ENCODE results near the gene HPSE. TPM values are rescaled to one million over a fixed set of nuclear protein-coding genes. Genes with fewer than 3 reads are reported as not detected.

HPSE gene
- polyA plus RNA-seq, 1 donor from 2014 or later: 0.16 TPM

GRCh38 chr4:83316459-83317165 lies 18.0 kb downstream of the HPSE start:
- Histone ChIP-seq H3F3A (ENCODE audit: insufficient read depth, low read length, poor library complexity, severe bottlenecking) (no peaks in the 10 kb centered on the region), H3K79me2 (replicated peaks; ENCODE audit: insufficient read depth, low read length) (no peaks in the 10 kb centered on the region), H3K4me2 (ENCODE audit: low read length) (no peak overlapping the region), H3K27ac (ENCODE audit: low read length) (no peak overlapping the region), H3K9me3 (ENCODE audit: low read length) (no peaks in the 10 kb centered on the region), H3K36me3 (ENCODE audit: insufficient read depth, low read length) (no peaks in the 10 kb centered on the region), H3K9ac (ENCODE audit: low read length) (no peak overlapping the region), H2AFZ (ENCODE audit: low read depth, low read length) (no peak overlapping the region), H4K20me1 (ENCODE audit: insufficient read depth) (no peaks in the 10 kb centered on the region), H3K27me3 (ENCODE audit: insufficient read depth, low read depth, low read length) (no peaks in the 10 kb centered on the region), H3K9me2 (ENCODE audit: insufficient read depth, low read length) (no peaks in the 10 kb centered on the region), H3K4me3 (ENCODE audit: low read length) (no peak overlapping the region)
- TF ChIP-seq POLR2AphosphoS5 (IDR thresholded peaks at IDR 0.05) (no peak), SMC3 (conservative IDR thresholded peaks at IDR 0.05; ENCODE audit: poor library complexity) (no peak), EP300 (conservative IDR thresholded peaks at IDR 0.05; ENCODE audit: poor library complexity, severe bottlenecking) (no peak), MXI1 (conservative IDR thresholded peaks at IDR 0.05; ENCODE audit: poor library complexity, severe bottlenecking) (no peak)

- Histone ChIP-seq H3K4me3 (ENCODE audit: low read length) (no peak overlapping the region), H3K9ac (ENCODE audit: low read length) (no peak overlapping the region), H3K27ac (ENCODE audit: low read length) (no peak overlapping the region), H3K36me3 (ENCODE audit: insufficient read depth, low read length) (no peaks in the 10 kb centered on the region), H2AFZ (ENCODE audit: low read depth, low read length) (no peak overlapping the region), H3K9me2 (ENCODE audit: insufficient read depth, low read length) (no peaks in the 10 kb centered on the region), H3F3A (ENCODE audit: insufficient read depth, low read length, poor library complexity, severe bottlenecking) (no peaks in the 10 kb centered on the region), H3K27me3 (ENCODE audit: insufficient read depth, low read depth, low read length) (no peaks in the 10 kb centered on the region), H3K4me2 (ENCODE audit: low read length) (no peak overlapping the region), H4K20me1 (ENCODE audit: insufficient read depth) (no peaks in the 10 kb centered on the region), H3K9me3 (ENCODE audit: low read length) (no peaks in the 10 kb centered on the region), H3K79me2 (replicated peaks; ENCODE audit: insufficient read depth, low read length) (no peaks in the 10 kb centered on the region)
- TF ChIP-seq SMC3 (conservative IDR thresholded peaks at IDR 0.05; ENCODE audit: poor library complexity) (no peak), TAF1 (IDR thresholded peaks at IDR 0.05; ENCODE audit: low read depth) (no peak), EP300 (conservative IDR thresholded peaks at IDR 0.05; ENCODE audit: poor library complexity, severe bottlenecking) (no peak), CTCF (IDR thresholded peaks at IDR 0.05; ENCODE audit: poor library complexity, severe bottlenecking) (no peak), REST (IDR thresholded peaks at IDR 0.05; ENCODE audit: borderline replicate concordance) (no peak), EZH2 (IDR thresholded peaks at IDR 0.05; ENCODE audit: borderline replicate concordance, insufficient read depth, low read length, poor library complexity, severe bottlenecking) (no peak)
Measured at GRCh38 chr4:83315341-83315870, 19.2 kb downstream of the HPSE start.
